HepG2 (cell line): ENCODE data around the gene FBXW10.
"Not testable (repeated sequence)": the region's sequence is repeated elsewhere in the genome, so short reads cannot be mapped to it uniquely, and the experiment has no call there.

Experiments used
- CHD4 ChIP-seq: fragments of 200-600 bp; sonication (generic); IDR thresholded peaks from 2 replicates; pipeline ENCODE4 v1.7.0; 2017; ENCODE audit warnings: mild to moderate bottlenecking, low read length, borderline replicate concordance
- CTCF ChIP-seq: sonication (generic); formaldehyde crosslinking; IDR thresholded peaks from 2 replicates; pipeline ENCODE4 v1.5.0; 2020; ENCODE audit warnings: mild to moderate bottlenecking, missing genetic modification reagents, moderate library complexity
- MAFK ChIP-seq, 2 experiments: IDR thresholded peaks in 1 of 2; conservative IDR thresholded peaks in 1 of 2; 2 replicates each; pipeline ENCODE4 v1.6.1; 2011; ENCODE audit warnings: improper control_type of control experiment in 2 of 2, low read length in 2 of 2
- NBN ChIP-seq: fragments of 450-650 bp; conservative IDR thresholded peaks from 2 replicates; pipeline ENCODE4 v1.6.1; 2017
- POLR2A ChIP-seq, 2 experiments: IDR thresholded peaks; 2 replicates each; pipeline ENCODE4 v1.6.1; 2011; ENCODE audit warnings: low read depth in 2 of 2, low read length in 2 of 2, mild to moderate bottlenecking in 1 of 2, moderate library complexity in 1 of 2; ENCODE audit not compliant: insufficient read depth in 1 of 2
- SP1 ChIP-seq, 2 experiments: fragments of 450-650 bp in 1 of 2; sonication (generic) in 1 of 2; formaldehyde crosslinking in 1 of 2; IDR thresholded peaks; 2 replicates each; pipeline versions ENCODE4 v1.4.0 to v1.6.1; 2016 to 2020; ENCODE audit warnings: missing genetic modification reagents in 1 of 2

- TF ChIP-seq POLR2A (IDR thresholded peaks at IDR 0.05; ENCODE audit: insufficient read depth in 1 of 2, low read depth in 2 of 2, low read length in 2 of 2); CTCF; MAFK (conservative IDR thresholded peaks at IDR 0.05 in 1 of 2, IDR thresholded peaks at IDR 0.05 in 1 of 2; ENCODE audit: low read length in 2 of 2); SP1 (IDR thresholded peaks at IDR 0.05); SP1 (CRISPR knock-in tag; IDR thresholded peaks at IDR 0.05); NBN; CHD4: not testable (repeated sequence)
Measured at GRCh38 chr17:18719428-18720110, 24.3 kb upstream of the FBXW10 start.
